Measurements from ENCODE around the gene SFMBT2.

Gene SFMBT2

DNA sequence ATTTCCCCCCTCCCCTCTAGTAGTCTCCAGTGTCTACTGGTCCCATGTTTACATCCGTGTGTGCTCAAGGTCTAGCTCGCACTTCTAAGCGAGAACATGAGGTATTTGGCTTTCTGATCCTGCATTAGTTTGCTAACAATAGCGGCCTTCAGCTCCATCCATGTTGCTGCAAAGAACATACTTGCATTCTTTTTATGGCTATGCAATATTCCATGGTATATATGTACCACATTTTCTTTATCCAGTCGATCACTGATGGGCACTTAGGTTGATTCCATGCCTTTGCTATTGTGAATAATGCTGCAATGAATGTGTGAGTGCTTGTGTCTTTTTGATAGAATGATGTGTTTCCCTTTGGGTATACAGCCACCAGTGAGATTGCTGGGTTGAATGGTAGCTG is 160.6 kb downstream of the SFMBT2 start:
- H3K9me2 ChIP-seq (replicated peaks; ENCODE audit: control insufficient read depth, low read length): no peaks in the 10 kb centered on the region
- H3K27ac ChIP-seq (ENCODE audit: low read depth, low read length): no peak overlapping the region
- no peak overlapping the region for H3K4me2 ChIP-seq (ENCODE audit: low read length)
- H3K36me3 ChIP-seq (ENCODE audit: control insufficient read depth, low read length): no peaks in the 10 kb centered on the region; the same call in 1 of the 2 replicates
- H3K27me3 ChIP-seq (ENCODE audit: control insufficient read depth, low read length): no peaks in the 10 kb centered on the region
- no peaks in the 10 kb centered on the region for H3K9me3 ChIP-seq (ENCODE audit: control insufficient read depth, insufficient read depth, low read length)
- H3K4me3 ChIP-seq (ENCODE audit: low read length): no peak overlapping the region
- H3K4me1 ChIP-seq (ENCODE audit: control insufficient read depth, low read length): no peaks in the 10 kb centered on the region
- no peaks in the 10 kb centered on the region for H4K20me1 ChIP-seq (ENCODE audit: control insufficient read depth, insufficient read depth, low read depth, low read length)
- no peaks in the 10 kb centered on the region for H3F3A ChIP-seq (ENCODE audit: control insufficient read depth, insufficient read depth)
- TF ChIP-seq EZH2phosphoT487 (IDR thresholded peaks at IDR 0.05; ENCODE audit: borderline replicate concordance, low read length): no peak
- TF ChIP-seq, protein P1, sequence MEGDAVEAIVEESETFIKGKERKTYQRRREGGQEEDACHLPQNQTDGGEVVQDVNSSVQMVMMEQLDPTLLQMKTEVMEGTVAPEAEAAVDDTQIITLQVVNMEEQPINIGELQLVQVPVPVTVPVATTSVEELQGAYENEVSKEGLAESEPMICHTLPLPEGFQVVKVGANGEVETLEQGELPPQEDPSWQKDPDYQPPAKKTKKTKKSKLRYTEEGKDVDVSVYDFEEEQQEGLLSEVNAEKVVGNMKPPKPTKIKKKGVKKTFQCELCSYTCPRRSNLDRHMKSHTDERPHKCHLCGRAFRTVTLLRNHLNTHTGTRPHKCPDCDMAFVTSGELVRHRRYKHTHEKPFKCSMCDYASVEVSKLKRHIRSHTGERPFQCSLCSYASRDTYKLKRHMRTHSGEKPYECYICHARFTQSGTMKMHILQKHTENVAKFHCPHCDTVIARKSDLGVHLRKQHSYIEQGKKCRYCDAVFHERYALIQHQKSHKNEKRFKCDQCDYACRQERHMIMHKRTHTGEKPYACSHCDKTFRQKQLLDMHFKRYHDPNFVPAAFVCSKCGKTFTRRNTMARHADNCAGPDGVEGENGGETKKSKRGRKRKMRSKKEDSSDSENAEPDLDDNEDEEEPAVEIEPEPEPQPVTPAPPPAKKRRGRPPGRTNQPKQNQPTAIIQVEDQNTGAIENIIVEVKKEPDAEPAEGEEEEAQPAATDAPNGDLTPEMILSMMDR (IDR thresholded peaks at IDR 0.05; ENCODE audit: low read depth, low read length, poor library complexity, severe bottlenecking): no peak
- no peaks in the 10 kb centered on the region for H3K79me2 ChIP-seq (ENCODE audit: control insufficient read depth, low read length)

DNA sequence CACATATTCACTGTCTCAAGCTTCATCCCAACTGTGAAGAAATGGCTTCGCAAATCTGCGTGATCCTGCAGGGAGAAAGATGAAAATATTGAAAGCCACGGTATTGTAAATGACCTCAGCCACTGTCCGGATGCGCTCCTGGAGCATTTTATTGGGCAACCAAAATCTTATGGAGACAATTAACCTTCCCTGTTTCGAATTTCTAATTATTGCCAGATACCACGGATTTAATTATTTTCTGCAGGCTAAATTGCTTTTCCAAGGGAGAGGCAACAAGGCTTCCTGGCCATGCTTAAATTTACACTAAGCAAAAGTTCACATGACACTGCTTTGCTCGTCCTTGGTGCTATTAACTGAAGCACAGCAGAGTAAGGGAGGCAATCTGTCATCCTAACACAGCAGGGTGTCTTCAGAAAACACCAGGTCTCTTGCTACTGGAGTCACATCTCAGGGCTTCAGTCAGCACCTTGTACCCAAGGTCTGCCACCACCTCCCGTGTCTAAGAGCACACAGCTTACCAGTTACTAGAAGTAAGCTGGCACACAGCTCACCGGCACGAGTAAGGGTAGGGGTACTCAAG is 162.2 kb downstream of the SFMBT2 start:
- no peaks in the 10 kb centered on the region for H3K9me3 ChIP-seq (ENCODE audit: control insufficient read depth, insufficient read depth, low read length)
- no peaks in the 10 kb centered on the region for H3F3A ChIP-seq (ENCODE audit: control insufficient read depth, insufficient read depth)
- H3K36me3 ChIP-seq (ENCODE audit: control insufficient read depth, low read length): peaks cover 3% of the 10 kb centered on the region
- no peaks in the 10 kb centered on the region for H3K79me2 ChIP-seq (ENCODE audit: control insufficient read depth, low read length)
- no peak overlapping the region for H3K4me2 ChIP-seq (ENCODE audit: low read length)
- no peak overlapping the region for H3K4me3 ChIP-seq (ENCODE audit: low read length)
- no peaks in the 10 kb centered on the region for H3K9me2 ChIP-seq (replicated peaks; ENCODE audit: control insufficient read depth, low read length)
- H4K20me1 ChIP-seq (ENCODE audit: control insufficient read depth, insufficient read depth, low read depth, low read length): no peaks in the 10 kb centered on the region
- H3K4me1 ChIP-seq (ENCODE audit: control insufficient read depth, low read length): peaks cover 8% of the 10 kb centered on the region
- H3K27ac ChIP-seq (ENCODE audit: low read depth, low read length): no peak overlapping the region
- TF ChIP-seq EZH2phosphoT487 (IDR thresholded peaks at IDR 0.05; ENCODE audit: borderline replicate concordance, low read length): no peak
- TF ChIP-seq, protein P1 (IDR thresholded peaks at IDR 0.05; ENCODE audit: low read depth, low read length, poor library complexity, severe bottlenecking): no peak
- H3K27me3 ChIP-seq (ENCODE audit: control insufficient read depth, low read length): no peaks in the 10 kb centered on the region

GRCh38 chr10:7248148-7248547 is 162.7 kb downstream of the SFMBT2 start:
- Histone ChIP-seq H3F3A (ENCODE audit: control insufficient read depth, insufficient read depth) (no peaks in the 10 kb centered on the region), H3K4me2 (ENCODE audit: low read length) (no peak overlapping the region)

More at GRCh38 chr10:7248148-7248547, 162.7 kb downstream of the SFMBT2 start:
- Histone ChIP-seq H3K9me2 (replicated peaks; ENCODE audit: control insufficient read depth, low read length) (no peaks in the 10 kb centered on the region), H3K36me3 (ENCODE audit: control insufficient read depth, low read length) (peaks cover 7% of the 10 kb centered on the region), H3K27ac (ENCODE audit: low read depth, low read length) (no peak overlapping the region), H4K20me1 (ENCODE audit: control insufficient read depth, insufficient read depth, low read depth, low read length) (no peaks in the 10 kb centered on the region), H3K9me3 (ENCODE audit: control insufficient read depth, insufficient read depth, low read length) (no peaks in the 10 kb centered on the region), H3K27me3 (ENCODE audit: control insufficient read depth, low read length) (no peaks in the 10 kb centered on the region), H3K4me3 (ENCODE audit: low read length) (no peak overlapping the region), H3K79me2 (ENCODE audit: control insufficient read depth, low read length) (no peaks in the 10 kb centered on the region), H3K4me1 (ENCODE audit: control insufficient read depth, low read length) (peaks cover 8% of the 10 kb centered on the region)
- no peak for TF ChIP-seq EZH2phosphoT487 (IDR thresholded peaks at IDR 0.05; ENCODE audit: borderline replicate concordance, low read length)
- TF ChIP-seq, protein P1 (IDR thresholded peaks at IDR 0.05; ENCODE audit: low read depth, low read length, poor library complexity, severe bottlenecking): no peak
